ENCODE results near the gene MMGT1.

GRCh38 chrX:135981010-135981409 is 7.2 kb upstream of the MMGT1 start:
- TF ChIP-seq GLI2 (tag by site-specific recombination; IDR thresholded peaks at IDR 0.05; ENCODE audit: borderline replicate concordance, low read depth) (no peak), PBX3 (CRISPR knock-in tag; IDR thresholded peaks at IDR 0.05) (no peak), PRDM1 (tag by site-specific recombination; IDR thresholded peaks at IDR 0.05) (no peak), BCL6B (tag by site-specific recombination; IDR thresholded peaks at IDR 0.05) (no peak), ZSCAN30 (tag by site-specific recombination; IDR thresholded peaks at IDR 0.05) (no peak), ZSCAN18 (tag by site-specific recombination; IDR thresholded peaks at IDR 0.05) (no peak), ZIC2 (tag by site-specific recombination; IDR thresholded peaks at IDR 0.05) (no peak), HOXA7 (CRISPR knock-in tag; IDR thresholded peaks at IDR 0.05; ENCODE audit: borderline replicate concordance) (no peak), ZNF280D (tag by site-specific recombination; IDR thresholded peaks at IDR 0.05) (no peak), ZBTB26 (tag by site-specific recombination; optimal IDR thresholded peaks at IDR 0.05) (no peak)
- TF ChIP-seq, protein P1, sequence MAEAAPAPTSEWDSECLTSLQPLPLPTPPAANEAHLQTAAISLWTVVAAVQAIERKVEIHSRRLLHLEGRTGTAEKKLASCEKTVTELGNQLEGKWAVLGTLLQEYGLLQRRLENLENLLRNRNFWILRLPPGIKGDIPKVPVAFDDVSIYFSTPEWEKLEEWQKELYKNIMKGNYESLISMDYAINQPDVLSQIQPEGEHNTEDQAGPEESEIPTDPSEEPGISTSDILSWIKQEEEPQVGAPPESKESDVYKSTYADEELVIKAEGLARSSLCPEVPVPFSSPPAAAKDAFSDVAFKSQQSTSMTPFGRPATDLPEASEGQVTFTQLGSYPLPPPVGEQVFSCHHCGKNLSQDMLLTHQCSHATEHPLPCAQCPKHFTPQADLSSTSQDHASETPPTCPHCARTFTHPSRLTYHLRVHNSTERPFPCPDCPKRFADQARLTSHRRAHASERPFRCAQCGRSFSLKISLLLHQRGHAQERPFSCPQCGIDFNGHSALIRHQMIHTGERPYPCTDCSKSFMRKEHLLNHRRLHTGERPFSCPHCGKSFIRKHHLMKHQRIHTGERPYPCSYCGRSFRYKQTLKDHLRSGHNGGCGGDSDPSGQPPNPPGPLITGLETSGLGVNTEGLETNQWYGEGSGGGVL (tag by site-specific recombination; IDR thresholded peaks at IDR 0.05), result no peak
- TF ChIP-seq, protein P2, sequence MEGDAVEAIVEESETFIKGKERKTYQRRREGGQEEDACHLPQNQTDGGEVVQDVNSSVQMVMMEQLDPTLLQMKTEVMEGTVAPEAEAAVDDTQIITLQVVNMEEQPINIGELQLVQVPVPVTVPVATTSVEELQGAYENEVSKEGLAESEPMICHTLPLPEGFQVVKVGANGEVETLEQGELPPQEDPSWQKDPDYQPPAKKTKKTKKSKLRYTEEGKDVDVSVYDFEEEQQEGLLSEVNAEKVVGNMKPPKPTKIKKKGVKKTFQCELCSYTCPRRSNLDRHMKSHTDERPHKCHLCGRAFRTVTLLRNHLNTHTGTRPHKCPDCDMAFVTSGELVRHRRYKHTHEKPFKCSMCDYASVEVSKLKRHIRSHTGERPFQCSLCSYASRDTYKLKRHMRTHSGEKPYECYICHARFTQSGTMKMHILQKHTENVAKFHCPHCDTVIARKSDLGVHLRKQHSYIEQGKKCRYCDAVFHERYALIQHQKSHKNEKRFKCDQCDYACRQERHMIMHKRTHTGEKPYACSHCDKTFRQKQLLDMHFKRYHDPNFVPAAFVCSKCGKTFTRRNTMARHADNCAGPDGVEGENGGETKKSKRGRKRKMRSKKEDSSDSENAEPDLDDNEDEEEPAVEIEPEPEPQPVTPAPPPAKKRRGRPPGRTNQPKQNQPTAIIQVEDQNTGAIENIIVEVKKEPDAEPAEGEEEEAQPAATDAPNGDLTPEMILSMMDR (tag by site-specific recombination; IDR thresholded peaks at IDR 0.05), result no peak
